ENCODE results near the gene ZNF470. TPM values are rescaled to one million over a fixed set of nuclear protein-coding genes. Genes with fewer than 3 reads are reported as not detected.

Gene ZNF470
- total and polyA plus RNA-seq, 2 experiments from 2014 or later = 5.7 to 10.0 TPM

DNA sequence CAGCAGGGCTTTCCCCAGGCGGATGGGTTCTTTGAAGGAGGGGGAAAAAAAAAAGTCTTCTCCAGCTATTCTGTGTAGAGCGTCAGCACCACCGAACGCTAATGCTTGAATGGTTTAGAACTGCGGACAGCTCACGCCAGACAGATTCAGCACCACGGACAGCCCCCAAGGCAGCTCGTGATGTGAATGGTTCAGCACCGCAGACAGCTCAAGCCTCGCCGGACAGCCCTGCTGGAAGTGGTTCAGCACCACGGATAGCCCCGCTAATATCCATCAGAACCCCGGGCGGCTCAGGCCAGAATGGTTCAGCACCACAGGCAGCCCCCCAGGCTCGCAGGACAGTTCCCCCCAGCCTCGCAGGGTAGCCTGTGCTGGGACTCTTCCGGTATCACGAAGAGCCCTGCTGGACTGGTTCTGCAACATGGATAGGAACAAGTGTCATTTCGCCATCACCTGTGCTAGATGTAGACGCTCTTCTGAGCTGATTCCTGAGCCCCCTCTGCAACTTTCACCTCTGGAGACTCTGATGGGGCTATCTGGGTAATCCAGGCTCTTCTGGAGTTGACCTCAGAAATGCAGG is 70.8 kb downstream of the ZNF470 start:
- Histone ChIP-seq H3K27me3 (no peaks in the 10 kb centered on the region), H3K9me3 (ENCODE audit: low read depth) (no peaks in the 10 kb centered on the region), H3K4me1 (ENCODE audit: low read depth) (no peaks in the 10 kb centered on the region), H3K36me3 (no peaks in the 10 kb centered on the region), H3K4me3 (no peak overlapping the region), H3K27ac (no peak overlapping the region)
- peak; percentile 80 to 91 for DNase-seq (ENCODE audit: low read depth in 1 of 2, low spot score in 1 of 2)
- TF ChIP-seq CTCF (IDR thresholded peaks at IDR 0.05; ENCODE audit: low read depth, low read length) = no peak

Other genes with a start within 250 kb of the ZNF470 start
- 10.1 and 13.5 TPM in 2 replicates for gene ZNF582, start 173.9 kb upstream of the ZNF470 start, total RNA-seq
- 17.7 and 19.5 TPM in 2 replicates for gene ZNF582, start 173.9 kb upstream of the ZNF470 start, polyA plus RNA-seq
- 3.6 and 26.7 TPM in 2 replicates for gene ZNF583, start 163.1 kb upstream of the ZNF470 start, total RNA-seq
- gene ZNF583, start 163.1 kb upstream of the ZNF470 start, polyA plus RNA-seq = 7.4 and 18.4 TPM in 2 replicates
- 3.5 and 6.5 TPM in 2 replicates for gene ZNF667, start 90.1 kb upstream of the ZNF470 start, total RNA-seq
- 9.3 and 12.9 TPM in 2 replicates for gene ZNF667, start 90.1 kb upstream of the ZNF470 start, polyA plus RNA-seq
- 1.7 and 2.8 TPM in 2 replicates for gene ZNF471, start 59.6 kb upstream of the ZNF470 start, total RNA-seq
- 0.83 and 4.1 TPM in 2 replicates for gene ZNF471, start 59.6 kb upstream of the ZNF470 start, polyA plus RNA-seq
- 4.8 and 5.1 TPM in 2 replicates for gene ZFP28, start 28.5 kb upstream of the ZNF470 start, total RNA-seq
- 5.4 and 6.3 TPM in 2 replicates for gene ZFP28, start 28.5 kb upstream of the ZNF470 start, polyA plus RNA-seq
- gene ZNF71, start 27.8 kb downstream of the ZNF470 start, total RNA-seq = 13.0 and 15.3 TPM in 2 replicates
- gene ZNF71, start 27.8 kb downstream of the ZNF470 start, polyA plus RNA-seq = 12.5 and 15.3 TPM in 2 replicates
- gene SMIM17, start 75.7 kb downstream of the ZNF470 start, total RNA-seq = 1.4 TPM in 1 of 2 replicates, not detected in the other
- gene SMIM17, start 75.7 kb downstream of the ZNF470 start, polyA plus RNA-seq = 0.72 and 4.4 TPM in 2 replicates
- gene ZNF835, start 104.3 kb downstream of the ZNF470 start, total RNA-seq = 0.11 and 0.98 TPM in 2 replicates
- gene ZNF835, start 104.3 kb downstream of the ZNF470 start, polyA plus RNA-seq = 1.6 TPM in 1 of 2 replicates, not detected in the other